Omental fat pad (tissue), 4 donors: Measurements from ENCODE around the gene CORO7. TPM values are rescaled to one million over a fixed set of nuclear protein-coding genes. Genes with fewer than 3 reads are reported as not detected.

Experiments
- ATAC-seq: fragments of 150-250 bp; one replicate; pipeline ENCODE4 v1.9.1; 2016; ENCODE audit warnings: mild to moderate bottlenecking, moderate library complexity; ENCODE audit not compliant: low FRiP score
- DNase-seq: peaks from one replicate; pipeline ENCODE4 v3.0.0-alpha.2; 2019; ENCODE audit warnings: low spot score
- total RNA-seq, 4 donors: library from RNA; depleted of rRNA; stranded (reverse); fragments of >200 nt; gene quantifications; one replicate each; pipeline ENCODE4 v1.1.0, GENCODE V29; 2016
- TF ChIP-seq, protein P1 (sequence below), 3 donors: fragments of 450-650 bp; IDR thresholded peaks; one replicate each; pipeline ENCODE4 v1.5.1; 2016 to 2017; ENCODE audit warnings: antibody characterized with exemption in 3 of 3, mild to moderate bottlenecking in 3 of 3, moderate library complexity in 2 of 3

Gene CORO7
- total RNA-seq, 4 donors from 2014 or later: 15.1 to 46.3 (median 27.5) TPM

DNA sequence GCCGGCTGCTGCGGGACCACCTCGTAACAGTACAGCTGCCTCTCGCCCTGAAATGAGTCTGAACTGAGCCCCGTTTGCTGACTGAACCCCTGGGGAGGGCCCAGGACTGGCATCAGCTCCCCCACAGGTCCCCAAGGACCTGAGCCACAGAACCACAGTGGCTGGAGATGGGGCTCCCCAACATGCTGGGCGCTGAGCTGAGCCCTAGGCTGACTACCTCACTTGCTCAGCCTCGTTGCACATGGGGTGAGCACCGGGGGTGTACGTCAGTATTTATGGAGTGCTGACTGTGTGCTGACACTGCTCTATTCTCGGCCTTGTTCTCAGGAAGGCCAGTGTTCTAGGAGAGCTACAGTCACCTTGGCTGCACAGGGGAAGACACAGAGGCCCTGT, 51.4 kb downstream of the CORO7 start:
- DNase-seq (no peak), ATAC-seq (no peak)
- TF ChIP-seq, protein P1, sequence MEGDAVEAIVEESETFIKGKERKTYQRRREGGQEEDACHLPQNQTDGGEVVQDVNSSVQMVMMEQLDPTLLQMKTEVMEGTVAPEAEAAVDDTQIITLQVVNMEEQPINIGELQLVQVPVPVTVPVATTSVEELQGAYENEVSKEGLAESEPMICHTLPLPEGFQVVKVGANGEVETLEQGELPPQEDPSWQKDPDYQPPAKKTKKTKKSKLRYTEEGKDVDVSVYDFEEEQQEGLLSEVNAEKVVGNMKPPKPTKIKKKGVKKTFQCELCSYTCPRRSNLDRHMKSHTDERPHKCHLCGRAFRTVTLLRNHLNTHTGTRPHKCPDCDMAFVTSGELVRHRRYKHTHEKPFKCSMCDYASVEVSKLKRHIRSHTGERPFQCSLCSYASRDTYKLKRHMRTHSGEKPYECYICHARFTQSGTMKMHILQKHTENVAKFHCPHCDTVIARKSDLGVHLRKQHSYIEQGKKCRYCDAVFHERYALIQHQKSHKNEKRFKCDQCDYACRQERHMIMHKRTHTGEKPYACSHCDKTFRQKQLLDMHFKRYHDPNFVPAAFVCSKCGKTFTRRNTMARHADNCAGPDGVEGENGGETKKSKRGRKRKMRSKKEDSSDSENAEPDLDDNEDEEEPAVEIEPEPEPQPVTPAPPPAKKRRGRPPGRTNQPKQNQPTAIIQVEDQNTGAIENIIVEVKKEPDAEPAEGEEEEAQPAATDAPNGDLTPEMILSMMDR (IDR thresholded peaks at IDR 0.05): no peak

DNA sequence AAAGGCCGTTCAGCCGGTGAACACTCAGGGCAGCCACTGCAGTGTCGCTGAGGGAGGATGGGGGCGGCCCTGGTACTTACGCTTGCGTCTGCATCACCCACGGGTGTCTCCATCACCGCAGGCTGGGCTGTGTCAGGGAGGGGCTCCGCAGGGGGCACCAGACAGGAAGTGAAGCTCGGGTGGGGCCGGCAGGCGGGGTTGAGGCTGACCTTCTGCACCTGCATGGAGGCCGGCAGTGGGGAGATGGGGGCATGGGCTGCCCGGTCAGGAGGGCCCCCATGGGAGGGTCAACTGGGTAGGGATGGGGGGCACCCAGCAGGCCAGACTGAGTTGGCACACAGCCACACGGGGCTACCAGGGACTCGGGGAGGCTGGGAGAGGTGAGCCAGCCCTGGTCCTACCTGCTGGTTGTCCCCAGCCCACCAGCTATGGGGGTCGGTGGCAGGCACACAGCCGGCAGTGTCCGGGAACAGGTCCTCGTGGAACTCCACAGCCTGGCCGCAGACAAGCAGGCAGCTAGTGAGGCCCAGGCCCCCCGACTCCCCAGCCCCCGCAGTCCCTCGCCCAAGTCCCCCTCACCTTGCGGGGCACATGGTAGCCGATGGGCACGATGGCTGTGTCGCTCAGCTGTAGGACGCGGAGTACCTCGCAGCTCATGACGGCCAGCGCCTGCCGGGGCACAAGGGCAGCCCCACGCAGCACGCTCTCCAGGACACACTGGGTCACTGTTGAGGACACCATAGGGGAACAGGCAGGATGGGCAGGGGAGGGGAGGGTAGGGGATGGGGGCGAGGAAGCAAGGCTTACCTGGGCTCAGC, 52.0 kb downstream of the CORO7 start:
- no peak for ATAC-seq
- TF ChIP-seq, protein P1 (IDR thresholded peaks at IDR 0.05): no peak

DNA sequence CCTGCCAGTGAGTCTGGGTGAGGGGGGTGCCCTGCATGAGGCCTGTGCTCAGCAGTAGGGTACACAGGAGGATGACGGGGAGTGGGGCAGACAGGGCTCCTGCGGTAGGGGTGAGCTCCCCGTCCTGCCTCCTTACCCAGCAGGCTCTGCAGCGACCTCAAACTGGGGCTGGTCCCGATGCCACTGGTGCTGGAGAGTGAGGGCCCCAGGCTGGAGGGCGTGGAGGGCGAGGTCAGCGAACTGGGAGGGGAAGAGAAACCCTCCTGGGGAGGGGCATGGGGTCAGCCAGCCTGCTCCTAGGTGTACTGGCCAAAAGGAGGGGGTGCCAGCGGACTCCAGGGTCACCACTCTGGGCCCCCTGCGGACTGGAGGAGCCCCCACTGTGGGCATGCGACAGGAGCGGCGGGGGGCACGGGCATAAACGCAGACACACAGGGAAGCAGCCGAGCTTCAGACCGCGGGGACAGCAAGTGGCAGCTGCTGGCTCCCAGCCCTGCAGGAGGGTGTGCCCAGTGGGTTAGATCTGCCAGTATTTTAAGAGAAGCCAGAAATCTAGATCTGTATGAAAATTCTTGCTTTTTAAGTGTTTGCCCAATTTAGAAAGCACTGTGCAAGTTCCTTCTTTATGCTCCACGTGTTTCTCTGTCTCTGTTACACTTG, 53.8 kb downstream of the CORO7 start:
- ATAC-seq: no peak
- no peak for DNase-seq
- TF ChIP-seq, protein P1 (IDR thresholded peaks at IDR 0.05): no peak

More for the DNA sequence above, 52.0 kb downstream of the CORO7 start:
- DNase-seq: no peak

DNA sequence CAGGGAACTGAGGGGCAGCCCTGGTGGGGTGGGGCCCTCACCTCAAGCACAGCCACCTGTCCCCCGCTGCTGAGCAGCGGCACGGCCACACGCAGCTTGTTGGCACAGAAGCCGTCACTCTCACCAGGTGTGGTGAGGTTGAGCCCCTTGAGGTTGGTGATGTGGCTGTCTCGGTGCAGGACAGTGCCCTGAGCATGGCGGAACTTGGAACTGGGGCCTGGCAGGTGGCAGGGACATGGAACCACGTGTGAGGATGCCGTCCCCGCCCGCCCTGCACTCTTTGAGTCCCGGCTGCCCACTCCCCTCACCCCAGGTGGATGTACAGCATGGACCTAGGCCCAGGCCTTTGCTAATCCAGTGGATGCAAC, 54.5 kb downstream of the CORO7 start:
- TF ChIP-seq, protein P1 (IDR thresholded peaks at IDR 0.05): no peak
- ATAC-seq: no peak
- no peak for DNase-seq

DNA sequence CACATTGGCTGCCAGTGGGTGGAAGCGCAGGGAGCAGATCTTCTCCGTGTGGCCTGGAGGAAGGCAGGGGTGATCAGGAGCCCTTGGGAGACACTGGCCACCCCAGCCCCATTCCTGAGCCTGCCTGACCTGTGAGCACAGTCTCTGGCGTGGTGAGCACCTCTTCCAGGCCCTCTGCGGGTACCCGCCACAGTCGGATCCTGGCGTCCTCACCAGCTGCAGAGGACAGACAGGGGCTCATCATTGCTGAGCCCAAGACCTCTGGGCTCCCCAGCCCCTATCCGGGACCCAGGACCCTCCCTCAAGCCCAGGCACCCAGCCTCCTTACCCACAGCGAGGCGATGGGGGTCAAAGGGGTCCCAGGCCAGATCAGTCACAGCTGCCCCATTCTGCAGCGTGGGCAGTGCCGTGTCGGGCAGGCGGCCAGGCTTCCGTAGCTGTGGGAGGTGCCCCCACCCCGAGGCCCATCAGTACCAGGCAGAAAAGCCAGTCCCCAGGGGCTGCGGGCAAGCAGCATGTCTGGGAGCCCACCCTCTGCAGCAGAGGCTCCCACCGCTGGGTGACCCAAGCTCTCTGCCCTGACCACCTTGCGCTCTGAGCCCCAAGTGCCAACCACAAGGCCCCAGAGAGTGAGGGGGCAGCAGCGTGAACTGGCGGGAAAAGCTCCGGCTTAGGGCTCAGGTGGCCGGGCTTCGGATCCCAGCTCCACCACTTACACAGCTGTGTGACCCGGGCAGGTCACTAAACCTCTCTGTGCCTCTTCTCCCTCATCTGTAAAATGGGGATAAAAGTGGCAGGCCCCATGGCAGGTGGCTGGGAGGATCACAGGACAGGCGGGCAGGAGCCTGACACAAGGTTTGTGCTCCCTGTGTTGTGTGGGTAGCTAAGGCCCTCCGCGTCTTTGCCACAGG, 55.1 kb downstream of the CORO7 start:
- TF ChIP-seq, protein P1 (IDR thresholded peaks at IDR 0.05): no peak
- ATAC-seq (no peak), DNase-seq (no peak)

DNA sequence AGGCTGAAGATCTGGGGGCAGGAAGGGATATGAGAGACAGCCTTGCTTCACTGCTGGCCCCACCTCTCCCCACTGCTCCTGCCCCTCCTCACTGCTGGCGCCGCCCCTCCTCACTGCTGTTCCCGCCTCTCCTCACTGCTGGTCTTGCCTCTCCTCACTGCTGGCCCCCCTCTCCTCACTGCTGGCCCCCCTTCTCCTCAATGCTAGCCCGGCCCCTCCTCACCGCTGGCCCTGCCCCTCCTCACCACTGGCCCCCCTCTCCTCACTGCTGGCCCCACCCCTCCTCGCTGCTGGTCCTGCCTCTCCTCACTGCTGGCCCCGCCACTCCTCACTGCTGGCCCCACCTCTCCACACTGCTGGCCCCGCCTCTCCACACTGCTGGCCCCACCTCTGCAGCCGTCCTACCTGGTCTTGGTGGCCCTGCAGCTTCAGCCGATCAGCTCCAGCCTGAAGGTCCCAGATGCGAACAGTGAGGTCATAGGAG, 55.8 kb downstream of the CORO7 start:
- ATAC-seq: no peak
- TF ChIP-seq, protein P1 (IDR thresholded peaks at IDR 0.05): no peak
- DNase-seq: no peak
